ENCODE results near the gene LCE6A. TPM values are rescaled to one million over a fixed set of nuclear protein-coding genes. Genes with fewer than 3 reads are reported as not detected.
A peak's percentile ranks its signal among the peaks of the same experiment; 100 is the strongest.

LCE6A gene
- total and polyA plus RNA-seq, 4 experiments from 2014 or later: not detected

DNA sequence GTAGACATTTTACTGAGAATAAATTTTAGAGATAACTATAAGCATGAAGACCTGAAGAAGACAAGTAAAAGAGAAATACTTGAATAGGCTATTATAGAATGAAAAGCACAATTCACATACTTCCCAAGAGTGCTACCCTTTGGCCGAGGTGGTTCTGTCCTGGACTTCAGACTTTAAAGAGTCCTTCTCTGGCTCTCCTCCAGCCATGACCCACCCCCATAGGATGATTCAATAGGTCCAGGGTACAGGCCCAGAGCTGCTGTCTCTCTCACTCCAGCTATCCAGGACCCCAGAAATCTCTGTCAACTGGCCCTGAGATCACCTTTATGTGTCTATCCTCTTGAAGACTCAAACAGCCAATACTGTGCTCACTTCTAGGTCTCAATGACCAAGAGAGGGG, 34.2 kb downstream of the LCE6A start:
- Mint-ChIP-seq H3K9me3 (no peaks in the 10 kb centered on the region), H3K36me3 (no peaks in the 10 kb centered on the region), H3K27me3 (peaks cover 15% of the 10 kb centered on the region in 2 donors), H3K27ac (no peak overlapping the region), H3K4me3 (no peak overlapping the region), H3K4me1 (peaks cover 0 to 14% (median 7%) of the 10 kb centered on the region in 4 donors)
- Histone ChIP-seq H3K27ac (ENCODE audit: low read depth, low read length) (no peak overlapping the region), H3K9me3 (ENCODE audit: control insufficient read depth in 1 of 2, low read length in 2 of 2) (no peaks in the 10 kb centered on the region), H3K4me1 (ENCODE audit: insufficient read depth, low read length) (no peaks in the 10 kb centered on the region), H3K4me3 (ENCODE audit: low read length in 2 of 2) (no peak overlapping the region), H3K27me3 (ENCODE audit: insufficient read depth, low read length) (no peaks in the 10 kb centered on the region), H3K36me3 (ENCODE audit: insufficient read depth, low read length) (no peaks in the 10 kb centered on the region)
- DNase-seq: no peak
- POLR2A ChIA-PET (ENCODE audit: partially characterized antibody): no interaction called here
- intact Hi-C loops (cut with micrococcal nuclease): no loop called here
- CTCF ChIA-PET (ENCODE audit: partially characterized antibody): interaction anchor here (1.4 kb wide), 1 partner anchor 10 kb away, joined by 3 read pairs; no protein-coding TSS in a partner anchor

DNA sequence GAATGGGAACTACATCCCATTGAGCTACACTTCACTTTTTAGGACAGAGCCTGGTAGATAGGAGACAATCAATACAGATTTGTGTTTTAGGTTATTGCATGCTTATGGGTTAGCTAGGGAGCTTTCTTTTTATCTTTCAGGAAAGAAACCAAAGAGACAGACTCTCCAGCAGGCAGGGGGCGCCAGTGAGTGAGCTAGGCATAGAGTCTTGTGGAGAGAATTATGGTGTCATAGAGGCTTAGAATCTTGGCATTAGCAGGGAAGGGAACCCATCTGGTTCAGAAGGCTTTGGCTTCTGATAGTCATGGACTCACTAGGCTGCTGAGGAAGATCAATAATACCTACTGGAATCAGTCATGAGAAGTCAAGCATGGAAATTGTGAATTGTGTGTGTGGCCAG, 35.4 kb downstream of the LCE6A start, which contains the start of gene SMCP:
SMCP (plus strand) TSS at position 281 of the 400 bp plus-strand sequence. CDS start 6,101 bp downstream, outside the sequence.
- ChIA-PET CTCF (ENCODE audit: partially characterized antibody) (interaction anchor here (1.1 kb wide), 1 partner anchor 9 kb away, joined by 3 read pairs; no protein-coding TSS in a partner anchor), POLR2A (ENCODE audit: partially characterized antibody) (no interaction called here)
- Histone ChIP-seq H3K9me3 (ENCODE audit: control insufficient read depth in 1 of 2, low read length in 2 of 2) (no peaks in the 10 kb centered on the region), H3K27ac (ENCODE audit: low read depth, low read length) (no peak within 1 kb of the TSS), H3K4me1 (ENCODE audit: insufficient read depth, low read length) (no peaks in the 10 kb centered on the region), H3K36me3 (ENCODE audit: insufficient read depth, low read length) (no peaks in the 10 kb centered on the region), H3K27me3 (ENCODE audit: insufficient read depth, low read length) (no peaks in the 10 kb centered on the region), H3K4me3 (ENCODE audit: low read length in 2 of 2) (no peak within 1 kb of the TSS)
- Mint-ChIP-seq H3K4me1 (peaks cover 0 to 14% (median 7%) of the 10 kb centered on the region in 4 donors), H3K9me3 (no peaks in the 10 kb centered on the region), H3K36me3 (no peaks in the 10 kb centered on the region), H3K4me3 (no peak within 1 kb of the TSS), H3K27me3 (peaks cover 11 to 15% of the 10 kb centered on the region in 2 donors), H3K27ac (no peak within 1 kb of the TSS)
- intact Hi-C loops (cut with micrococcal nuclease): no loop called here
- DNase-seq: no peak

GRCh38 chr1:152879559-152880198, 37.0 kb downstream of the LCE6A start:
- H3K36me3 ChIP-seq (ENCODE audit: insufficient read depth, low read length): no peaks in the 10 kb centered on the region
- Mint-ChIP-seq H3K9me3 (no peaks in the 10 kb centered on the region), H3K4me1 (peaks cover 0 to 14% (median 7%) of the 10 kb centered on the region in 4 donors), H3K36me3 (no peaks in the 10 kb centered on the region), H3K27me3 (peaks cover 9 to 15% of the 10 kb centered on the region in 2 donors), H3K4me3 (no peak overlapping the region), H3K27ac (no peak overlapping the region)
- no peaks in the 10 kb centered on the region for H3K4me1 ChIP-seq (ENCODE audit: insufficient read depth, low read length)
- DNase-seq: no peak
- no peak overlapping the region for H3K27ac ChIP-seq (ENCODE audit: low read depth, low read length)
- ChIA-PET POLR2A (ENCODE audit: partially characterized antibody) (no interaction called here), CTCF (ENCODE audit: partially characterized antibody) (interaction anchor here (0.8 kb wide), 1 partner anchor 9 kb away, joined by 3 read pairs; no protein-coding TSS in a partner anchor)
- H3K27me3 ChIP-seq (ENCODE audit: insufficient read depth, low read length): no peaks in the 10 kb centered on the region
- H3K9me3 ChIP-seq (ENCODE audit: control insufficient read depth in 1 of 2, low read length in 2 of 2): no peaks in the 10 kb centered on the region
- intact Hi-C loops (cut with micrococcal nuclease): no loop called here
- no peak overlapping the region for H3K4me3 ChIP-seq (ENCODE audit: low read length in 2 of 2)

DNA sequence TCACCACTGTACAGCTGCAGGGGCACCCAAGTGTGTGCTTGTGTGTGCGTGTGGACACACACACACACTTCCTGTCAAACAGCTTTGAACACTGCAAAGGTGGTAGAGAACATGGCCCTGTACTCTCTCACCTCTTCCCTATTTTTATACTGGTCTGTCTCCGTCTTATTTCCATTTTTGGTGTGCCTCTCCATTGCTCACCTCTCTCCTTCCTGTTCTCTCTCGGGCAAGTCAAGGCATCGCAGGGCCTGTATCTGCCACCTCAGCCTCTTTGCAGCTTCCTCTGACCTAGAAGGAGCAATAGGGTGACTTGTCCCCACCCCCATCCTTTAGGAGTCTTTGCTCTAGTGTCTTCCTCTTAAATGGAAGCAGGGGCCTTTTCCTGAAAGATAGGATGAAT, 37.7 kb downstream of the LCE6A start:
- H3K27me3 Mint-ChIP-seq: peaks cover 6 to 12% of the 10 kb centered on the region in 2 donors
- no peaks in the 10 kb centered on the region for H3K36me3 Mint-ChIP-seq
- H3K36me3 ChIP-seq (ENCODE audit: insufficient read depth, low read length): no peaks in the 10 kb centered on the region
- H3K27ac ChIP-seq (ENCODE audit: low read depth, low read length): no peak overlapping the region
- no peak overlapping the region for H3K27ac Mint-ChIP-seq
- no peaks in the 10 kb centered on the region for H3K27me3 ChIP-seq (ENCODE audit: insufficient read depth, low read length)
- H3K9me3 Mint-ChIP-seq: no peaks in the 10 kb centered on the region
- peak overlapping the region in 1 of 8 donors; percentile 62 for H3K4me3 Mint-ChIP-seq
- CTCF ChIA-PET (ENCODE audit: partially characterized antibody): no interaction called here
- POLR2A ChIA-PET (ENCODE audit: partially characterized antibody): no interaction called here
- no peaks in the 10 kb centered on the region for H3K9me3 ChIP-seq (ENCODE audit: control insufficient read depth in 1 of 2, low read length in 2 of 2)
- H3K4me1 Mint-ChIP-seq: peaks cover 0 to 14% (median 7%) of the 10 kb centered on the region in 4 donors
- H3K4me1 ChIP-seq (ENCODE audit: insufficient read depth, low read length): no peaks in the 10 kb centered on the region
- intact Hi-C loops (cut with micrococcal nuclease): no loop called here
- no peak overlapping the region for H3K4me3 ChIP-seq (ENCODE audit: low read length in 2 of 2)
- DNase-seq: no peak

DNA sequence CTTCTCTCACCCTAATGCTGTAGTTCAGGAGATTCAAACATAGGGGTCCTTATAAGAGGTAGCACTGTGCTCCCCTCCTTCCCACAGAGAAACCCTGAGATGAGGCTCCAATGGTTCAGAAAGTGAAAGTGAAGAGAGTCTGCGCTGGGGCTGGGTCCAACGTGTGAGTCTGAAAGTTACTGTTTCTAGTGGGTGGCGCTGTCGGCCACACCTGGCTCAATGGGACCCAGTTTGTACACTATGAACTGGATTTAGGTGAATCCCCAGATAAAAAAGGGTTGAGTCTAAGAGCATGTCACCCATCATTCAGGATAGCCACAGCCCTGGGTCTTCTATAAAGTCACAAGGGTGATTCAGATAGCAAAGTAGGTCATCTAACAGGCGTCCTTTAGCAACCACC, 38.3 kb downstream of the LCE6A start:
- H3K36me3 ChIP-seq (ENCODE audit: insufficient read depth, low read length): no peaks in the 10 kb centered on the region
- H3K27ac ChIP-seq (ENCODE audit: low read depth, low read length): no peak overlapping the region
- Mint-ChIP-seq H3K4me3 (peak overlapping the region in 1 of 8 donors; percentile 35), H3K27me3 (peaks cover 7 to 12% of the 10 kb centered on the region in 2 donors), H3K9me3 (no peaks in the 10 kb centered on the region), H3K36me3 (no peaks in the 10 kb centered on the region), H3K27ac (no peak overlapping the region), H3K4me1 (peaks cover 0 to 14% (median 7%) of the 10 kb centered on the region in 4 donors)
- no peak overlapping the region for H3K4me3 ChIP-seq (ENCODE audit: low read length in 2 of 2)
- CTCF ChIA-PET (ENCODE audit: partially characterized antibody): interaction anchor here (0.7 kb wide), 1 partner anchor 24 kb away, joined by 3 read pairs; no protein-coding TSS in a partner anchor
- intact Hi-C loops (cut with micrococcal nuclease): no loop called here
- H3K4me1 ChIP-seq (ENCODE audit: insufficient read depth, low read length): no peaks in the 10 kb centered on the region
- no peaks in the 10 kb centered on the region for H3K27me3 ChIP-seq (ENCODE audit: insufficient read depth, low read length)
- POLR2A ChIA-PET (ENCODE audit: partially characterized antibody): no interaction called here
- no peaks in the 10 kb centered on the region for H3K9me3 ChIP-seq (ENCODE audit: control insufficient read depth in 1 of 2, low read length in 2 of 2)
- no peak for DNase-seq

DNA sequence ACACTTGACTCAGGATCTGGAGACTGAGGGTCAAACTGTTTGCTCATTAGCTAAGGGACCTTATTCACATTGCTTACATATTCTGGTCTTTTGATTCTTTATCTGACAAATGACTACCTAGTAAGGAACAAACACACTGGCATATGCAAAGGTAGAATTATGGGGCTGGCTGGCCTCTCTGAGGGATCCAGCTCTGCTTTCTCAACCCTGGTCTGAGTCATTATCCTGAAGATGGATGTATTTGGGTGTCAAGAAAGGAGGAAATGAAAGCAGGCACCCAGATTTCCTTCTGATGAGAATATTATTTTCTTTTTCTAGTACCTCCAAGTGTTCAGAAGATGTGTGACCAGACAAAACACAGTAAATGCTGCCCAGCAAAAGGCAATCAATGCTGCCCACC, 41.4 kb downstream of the LCE6A start:
- H3K36me3 ChIP-seq (ENCODE audit: insufficient read depth, low read length): no peaks in the 10 kb centered on the region
- DNase-seq: no peak
- H3K27me3 ChIP-seq (ENCODE audit: insufficient read depth, low read length): no peaks in the 10 kb centered on the region
- ChIA-PET POLR2A (ENCODE audit: partially characterized antibody) (no interaction called here), CTCF (ENCODE audit: partially characterized antibody) (no interaction called here)
- peaks cover 3 to 4% of the 10 kb centered on the region in 2 donors for H3K27me3 Mint-ChIP-seq
- no peak overlapping the region for H3K4me3 Mint-ChIP-seq
- intact Hi-C loops (cut with micrococcal nuclease): no loop called here
- peaks cover 0 to 14% (median 6%) of the 10 kb centered on the region in 4 donors for H3K4me1 Mint-ChIP-seq
- no peaks in the 10 kb centered on the region for H3K9me3 Mint-ChIP-seq
- peak overlapping the region in 1 of 7 donors; percentile 30 for H3K27ac Mint-ChIP-seq
- no peaks in the 10 kb centered on the region for H3K9me3 ChIP-seq (ENCODE audit: control insufficient read depth in 1 of 2, low read length in 2 of 2)
- H3K4me3 ChIP-seq (ENCODE audit: low read length in 2 of 2): no peak overlapping the region
- H3K27ac ChIP-seq (ENCODE audit: low read depth, low read length): no peak overlapping the region
- H3K4me1 ChIP-seq (ENCODE audit: insufficient read depth, low read length): no peaks in the 10 kb centered on the region
- no peaks in the 10 kb centered on the region for H3K36me3 Mint-ChIP-seq

DNA sequence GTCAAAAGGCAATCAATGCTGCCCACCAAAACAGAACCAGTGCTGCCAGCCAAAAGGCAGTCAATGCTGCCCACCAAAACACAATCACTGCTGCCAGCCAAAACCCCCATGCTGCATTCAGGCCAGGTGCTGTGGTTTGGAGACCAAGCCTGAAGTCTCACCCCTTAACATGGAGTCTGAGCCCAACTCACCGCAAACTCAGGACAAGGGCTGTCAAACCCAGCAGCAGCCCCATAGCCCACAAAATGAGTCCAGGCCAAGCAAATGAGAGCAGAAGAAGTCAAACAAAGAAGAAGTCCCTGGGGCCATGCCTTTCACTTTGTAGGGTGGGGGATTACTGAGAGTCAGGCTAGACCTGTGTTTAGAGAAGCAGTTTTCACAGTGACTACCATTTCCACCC, 41.9 kb downstream of the LCE6A start:
- intact Hi-C loops (cut with micrococcal nuclease): no loop called here
- Histone ChIP-seq H3K9me3 (ENCODE audit: control insufficient read depth in 1 of 2, low read length in 2 of 2) (no peaks in the 10 kb centered on the region), H3K4me1 (ENCODE audit: insufficient read depth, low read length) (no peaks in the 10 kb centered on the region), H3K27ac (ENCODE audit: low read depth, low read length) (no peak overlapping the region), H3K36me3 (ENCODE audit: insufficient read depth, low read length) (no peaks in the 10 kb centered on the region), H3K4me3 (ENCODE audit: low read length in 2 of 2) (no peak overlapping the region), H3K27me3 (ENCODE audit: insufficient read depth, low read length) (no peaks in the 10 kb centered on the region)
- Mint-ChIP-seq H3K4me1 (peaks cover 0 to 14% (median 6%) of the 10 kb centered on the region in 4 donors), H3K36me3 (no peaks in the 10 kb centered on the region), H3K27ac (no peak overlapping the region), H3K27me3 (peaks cover 3 to 4% of the 10 kb centered on the region in 2 donors), H3K9me3 (no peaks in the 10 kb centered on the region), H3K4me3 (no peak overlapping the region)
- no peak for DNase-seq
- POLR2A ChIA-PET (ENCODE audit: partially characterized antibody): no interaction called here
- CTCF ChIA-PET (ENCODE audit: partially characterized antibody): no interaction called here
